PC-9 (cell line): ENCODE results near the gene ADH4. TPM values are rescaled to one million over a fixed set of nuclear protein-coding genes. Genes with fewer than 3 reads are reported as not detected.

Experiments
- BruUV-seq: library from RNA; stranded (reverse); fragments of 400-500 nt; replicated peaks from 2 replicates; lab custom pipeline; 2021; lab: Mats Ljungman, UMichigan
- CTCF ChIA-PET: fragments of 300-600 bp; sonication (Branson Sonifier 250); formaldehyde crosslinking; loops from one replicate; lab custom pipeline; 2022; ENCODE audit warnings: antibody characterized with exemption; lab: Charles Lee
- POLR2A ChIA-PET: fragments of 300-600 bp; sonication (Branson Sonifier 250); formaldehyde crosslinking; loops from one replicate; lab custom pipeline; 2022; ENCODE audit warnings: antibody characterized with exemption; ENCODE audit not compliant: unreplicated experiment; lab: Charles Lee
- DNase-seq, 2 experiments: peaks; one replicate each; pipeline versions ENCODE4 v3.0.0 to v3.0.0-alpha.2; 2015 to 2022; ENCODE audit warnings: mixed read lengths in 1 of 2
- H2AFZ ChIP-seq: fragments of 200-600 bp; sonication (generic); 2 replicates; pipeline ENCODE4 v1.8.1; 2017; ENCODE audit warnings: antibody characterized with exemption
- H3F3A ChIP-seq: fragments of 200-600 bp; sonication (generic); 2 replicates; pipeline ENCODE4 v1.8.1; 2017; ENCODE audit warnings: antibody characterized with exemption, mild to moderate bottlenecking, low read depth; ENCODE audit not compliant: insufficient read depth
- H3K27ac ChIP-seq: fragments of 200-600 bp; sonication (generic); 2 replicates; pipeline ENCODE4 v1.6.1; 2016; ENCODE audit warnings: mixed run types
- H3K27me3 ChIP-seq: fragments of 200-600 bp; sonication (generic); 2 replicates; pipeline ENCODE4 v1.6.1; 2016; ENCODE audit warnings: low read depth, mixed run types; ENCODE audit not compliant: insufficient read depth
- H3K36me3 ChIP-seq: fragments of 200-600 bp; sonication (generic); 2 replicates; pipeline ENCODE4 v1.6.1; 2016; ENCODE audit warnings: low read depth, mixed run types
- H3K4me1 ChIP-seq: fragments of 200-600 bp; sonication (generic); replicated peaks from 2 replicates; pipeline ENCODE4 v1.6.1; 2016; ENCODE audit warnings: mixed run types; ENCODE audit not compliant: insufficient read depth
- H3K4me2 ChIP-seq: fragments of 200-600 bp; sonication (generic); 2 replicates; pipeline ENCODE4 v1.6.1; 2017; ENCODE audit warnings: mixed run types
- H3K4me3 ChIP-seq: fragments of 200-600 bp; sonication (generic); 2 replicates; pipeline ENCODE4 v1.6.1; 2016; ENCODE audit warnings: mixed run types
- H3K79me2 ChIP-seq: fragments of 200-600 bp; sonication (generic); 2 replicates; pipeline ENCODE4 v1.6.1; 2017; ENCODE audit warnings: low read depth, mixed run types
- H3K9me2 ChIP-seq: fragments of 200-600 bp; sonication (generic); 2 replicates; pipeline ENCODE4 v1.8.1; 2017; ENCODE audit warnings: mild to moderate bottlenecking; ENCODE audit not compliant: insufficient read depth
- H3K9me3 ChIP-seq: fragments of 200-600 bp; sonication (generic); 2 replicates; pipeline ENCODE4 v1.8.1; 2016; ENCODE audit warnings: low read depth; ENCODE audit not compliant: insufficient read depth
- H4K20me1 ChIP-seq: fragments of 200-600 bp; sonication (generic); 2 replicates; pipeline ENCODE4 v1.8.1; 2017; ENCODE audit not compliant: insufficient read depth
- EZH2 ChIP-seq: fragments of 200-600 bp; sonication (generic); IDR thresholded peaks from 2 replicates; pipeline ENCODE4 v1.8.0; 2017; ENCODE audit warnings: antibody characterized with exemption, low read depth
- intact Hi-C: fragments of 100-400 bp; cut with micrococcal nuclease; formaldehyde crosslinking; loops from one replicate; pipeline ENCODE4 v1.10.0; 2022; ENCODE audit not compliant: unreplicated experiment
- total RNA-seq: library from RNA; stranded (reverse); gene quantifications from 2 replicates; pipeline ENCODE4 v1.2.3, GENCODE V29; 2021
- TF ChIP-seq, protein P1 (sequence below): fragments of 200-600 bp; sonication (generic); conservative IDR thresholded peaks from 2 replicates; pipeline ENCODE4 v1.6.1; 2017; ENCODE audit warnings: mixed run types, antibody characterized with exemption, mild to moderate bottlenecking, moderate library complexity

The ADH4 gene
- total RNA-seq, 1 experiment from 2014 or later: not detected

DNA sequence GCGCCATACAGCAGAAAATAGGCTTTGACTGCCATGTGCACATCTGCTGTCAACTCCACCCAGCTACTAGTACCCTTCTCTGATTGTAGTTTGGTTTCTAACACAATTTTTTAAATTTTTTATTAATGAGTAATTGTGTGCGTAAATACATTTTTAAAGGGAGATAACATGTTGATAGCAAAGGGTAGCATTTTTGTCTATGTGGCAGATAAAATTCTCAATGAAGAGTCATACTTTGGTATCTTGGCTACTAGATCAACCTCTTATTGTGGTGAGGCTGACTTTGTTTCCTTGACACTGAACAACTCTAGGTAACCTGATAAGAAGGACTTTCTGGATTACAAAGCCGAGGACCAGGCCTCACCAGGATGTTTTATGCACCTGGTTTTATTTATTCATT lies 9.5 kb downstream of the ADH4 start:
- BruUV-seq: no TSS peak
- H3K9me3 ChIP-seq: no peaks in the 10 kb centered on the region; the same call in 1 of the 2 replicates
- no peaks in the 10 kb centered on the region for H3K36me3 ChIP-seq
- H3K27me3 ChIP-seq: no peaks in the 10 kb centered on the region
- intact Hi-C loops: no loop called here
- CTCF ChIA-PET: interaction anchor here (0.6 kb wide), 1 partner anchor 243 kb away, joined by 7 read pairs; no protein-coding TSS in a partner anchor
- no peak for TF ChIP-seq EZH2
- TF ChIP-seq, protein P1, sequence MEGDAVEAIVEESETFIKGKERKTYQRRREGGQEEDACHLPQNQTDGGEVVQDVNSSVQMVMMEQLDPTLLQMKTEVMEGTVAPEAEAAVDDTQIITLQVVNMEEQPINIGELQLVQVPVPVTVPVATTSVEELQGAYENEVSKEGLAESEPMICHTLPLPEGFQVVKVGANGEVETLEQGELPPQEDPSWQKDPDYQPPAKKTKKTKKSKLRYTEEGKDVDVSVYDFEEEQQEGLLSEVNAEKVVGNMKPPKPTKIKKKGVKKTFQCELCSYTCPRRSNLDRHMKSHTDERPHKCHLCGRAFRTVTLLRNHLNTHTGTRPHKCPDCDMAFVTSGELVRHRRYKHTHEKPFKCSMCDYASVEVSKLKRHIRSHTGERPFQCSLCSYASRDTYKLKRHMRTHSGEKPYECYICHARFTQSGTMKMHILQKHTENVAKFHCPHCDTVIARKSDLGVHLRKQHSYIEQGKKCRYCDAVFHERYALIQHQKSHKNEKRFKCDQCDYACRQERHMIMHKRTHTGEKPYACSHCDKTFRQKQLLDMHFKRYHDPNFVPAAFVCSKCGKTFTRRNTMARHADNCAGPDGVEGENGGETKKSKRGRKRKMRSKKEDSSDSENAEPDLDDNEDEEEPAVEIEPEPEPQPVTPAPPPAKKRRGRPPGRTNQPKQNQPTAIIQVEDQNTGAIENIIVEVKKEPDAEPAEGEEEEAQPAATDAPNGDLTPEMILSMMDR: no peak
- DNase-seq: no peak
- no peaks in the 10 kb centered on the region for H3F3A ChIP-seq
- H3K79me2 ChIP-seq: no peaks in the 10 kb centered on the region
- H3K9me2 ChIP-seq: no peaks in the 10 kb centered on the region
- POLR2A ChIA-PET: no interaction called here
- no peak overlapping the region for H3K4me3 ChIP-seq
- H3K4me2 ChIP-seq: no peak overlapping the region
- H2AFZ ChIP-seq: no peak overlapping the region
- H3K4me1 ChIP-seq: no peaks in the 10 kb centered on the region
- H4K20me1 ChIP-seq: no peaks in the 10 kb centered on the region
- no peak overlapping the region for H3K27ac ChIP-seq

DNA sequence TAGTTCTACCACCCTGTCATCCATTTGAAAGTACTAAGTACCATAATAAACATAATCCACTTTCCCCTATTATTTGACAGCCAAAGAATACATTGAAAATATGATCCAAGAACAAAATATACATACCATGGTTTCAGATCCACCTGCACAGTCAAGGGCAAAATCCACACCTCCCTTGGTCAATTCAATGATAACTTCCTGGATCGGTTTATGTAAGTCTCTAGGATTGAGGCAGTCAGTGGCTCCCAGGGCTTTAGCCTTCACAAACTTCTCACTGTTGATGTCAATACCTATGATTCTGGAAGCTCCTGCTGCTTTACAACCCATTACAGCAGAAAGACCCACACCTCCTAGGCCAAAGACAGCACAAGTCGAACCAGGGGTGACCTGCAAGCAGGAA lies 12.7 kb downstream of the ADH4 start:
- H3F3A ChIP-seq: no peaks in the 10 kb centered on the region
- H3K4me2 ChIP-seq: no peak overlapping the region
- H3K27me3 ChIP-seq: no peaks in the 10 kb centered on the region
- no peak for DNase-seq
- H3K9me3 ChIP-seq: peaks cover 4% of the 10 kb centered on the region; the same call in 1 of the 2 replicates
- no peaks in the 10 kb centered on the region for H3K9me2 ChIP-seq
- no peaks in the 10 kb centered on the region for H4K20me1 ChIP-seq
- ChIA-PET POLR2A (no interaction called here), CTCF (interaction anchor here (0.6 kb wide), 1 partner anchor 162 kb away, joined by 3 read pairs; no protein-coding TSS in a partner anchor)
- BruUV-seq: no TSS peak
- TF ChIP-seq, protein P1: no peak
- TF ChIP-seq EZH2: no peak
- no peaks in the 10 kb centered on the region for H3K36me3 ChIP-seq
- no peak overlapping the region for H3K27ac ChIP-seq
- no peaks in the 10 kb centered on the region for H3K4me1 ChIP-seq
- H3K4me3 ChIP-seq: no peak overlapping the region
- intact Hi-C loops: no loop called here
- no peaks in the 10 kb centered on the region for H3K79me2 ChIP-seq
- H2AFZ ChIP-seq: no peak overlapping the region

DNA sequence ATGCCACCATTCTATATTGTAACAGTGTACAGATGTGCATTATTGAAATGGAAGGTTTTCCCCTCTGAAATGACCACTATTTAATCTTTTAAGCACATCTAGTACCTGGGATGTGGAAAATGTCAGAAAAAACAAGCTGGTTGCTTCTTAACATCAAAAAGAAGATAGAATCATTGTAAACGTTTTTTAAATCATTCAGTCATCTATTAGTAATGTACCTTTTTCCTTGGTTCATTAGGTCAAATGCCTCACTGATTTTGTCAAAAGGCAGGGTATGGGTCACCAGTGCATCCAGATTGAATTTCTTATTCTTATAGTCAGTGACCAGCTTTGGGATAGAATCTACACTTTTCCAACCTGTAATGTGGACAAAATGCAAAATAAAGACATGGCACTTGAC lies 17.7 kb downstream of the ADH4 start:
- no TSS peak for BruUV-seq
- CTCF ChIA-PET: interaction anchor here (0.6 kb wide), 1 partner anchor 246 kb away, joined by 3 read pairs; no protein-coding TSS in a partner anchor

DNA sequence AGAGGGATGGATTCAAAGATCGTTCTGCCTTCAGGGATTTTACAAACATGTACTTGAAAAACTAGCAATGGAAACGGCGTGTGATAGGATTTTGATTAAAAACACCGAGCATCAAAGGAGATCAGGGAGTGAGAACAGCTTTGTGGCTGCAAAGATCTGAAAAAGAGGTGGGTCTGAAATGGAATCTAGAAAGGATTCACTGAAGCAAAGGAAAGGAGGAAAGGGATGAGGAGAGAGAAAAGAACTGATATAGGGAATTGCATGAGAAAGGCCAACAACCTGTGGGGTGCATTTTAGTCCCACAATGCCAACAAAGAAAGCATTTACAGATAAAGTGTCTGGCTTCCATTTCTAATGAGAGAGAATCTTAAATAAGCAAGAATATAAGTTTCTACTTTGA lies 23.1 kb downstream of the ADH4 start:
- no peak overlapping the region for H3K4me3 ChIP-seq
- no peak overlapping the region for H2AFZ ChIP-seq
- H3F3A ChIP-seq: no peaks in the 10 kb centered on the region
- no peaks in the 10 kb centered on the region for H3K79me2 ChIP-seq
- no peak overlapping the region for H3K27ac ChIP-seq
- CTCF ChIA-PET: no interaction called here
- H3K36me3 ChIP-seq: no peaks in the 10 kb centered on the region
- intact Hi-C loops: no loop called here
- no peaks in the 10 kb centered on the region for H4K20me1 ChIP-seq
- H3K27me3 ChIP-seq: no peaks in the 10 kb centered on the region
- DNase-seq: no peak
- H3K4me2 ChIP-seq: no peak overlapping the region
- POLR2A ChIA-PET: no interaction called here
- no peaks in the 10 kb centered on the region for H3K9me3 ChIP-seq
- TF ChIP-seq, protein P1: no peak
- no peak for TF ChIP-seq EZH2
- no peaks in the 10 kb centered on the region; the same call in 1 of the 2 replicates for H3K9me2 ChIP-seq
- BruUV-seq: no TSS peak
- no peaks in the 10 kb centered on the region for H3K4me1 ChIP-seq

More for the DNA sequence above, 17.7 kb downstream of the ADH4 start:
- H3K4me3 ChIP-seq: no peak overlapping the region
- no peak for DNase-seq
- no peaks in the 10 kb centered on the region for H3F3A ChIP-seq
- H2AFZ ChIP-seq: no peak overlapping the region
- H3K36me3 ChIP-seq: no peaks in the 10 kb centered on the region
- intact Hi-C loops: no loop called here
- no peaks in the 10 kb centered on the region for H3K4me1 ChIP-seq
- POLR2A ChIA-PET: no interaction called here
- H3K4me2 ChIP-seq: no peak overlapping the region
- TF ChIP-seq EZH2: no peak
- H3K9me2 ChIP-seq: no peaks in the 10 kb centered on the region; the same call in 1 of the 2 replicates
- H4K20me1 ChIP-seq: no peaks in the 10 kb centered on the region
- peaks cover 4% of the 10 kb centered on the region; the same call in 1 of the 2 replicates for H3K9me3 ChIP-seq
- H3K79me2 ChIP-seq: no peaks in the 10 kb centered on the region
- H3K27me3 ChIP-seq: no peaks in the 10 kb centered on the region
- H3K27ac ChIP-seq: no peak overlapping the region
